ENCODE measurements around the gene ECD. TPM values are rescaled to one million over a fixed set of nuclear protein-coding genes. Genes with fewer than 3 reads are reported as not detected.

Gene ECD
- total RNA-seq, 2 donors from 2014 or later, result 17.1 to 18.2 TPM

DNA sequence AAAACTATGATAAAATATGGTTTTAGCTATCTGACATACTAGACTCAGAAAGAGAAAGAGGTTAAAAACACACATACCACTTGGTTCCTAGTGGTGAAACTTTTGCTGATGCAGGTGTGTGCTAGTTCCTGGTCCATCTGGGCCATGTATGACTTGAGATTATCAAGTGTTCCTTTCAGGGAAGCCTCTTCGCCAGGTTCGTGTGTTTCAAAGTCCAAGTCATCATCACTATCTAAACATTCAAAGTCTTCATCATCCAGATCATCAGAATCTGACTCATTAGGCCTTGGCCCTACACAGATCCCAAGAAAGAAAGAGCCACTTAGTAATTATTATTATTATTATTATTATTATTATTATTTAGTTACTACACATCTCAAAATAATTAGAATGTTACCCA lies 31.2 kb downstream of the ECD start:
- intact Hi-C loops (cut with DNase I), result no loop called here
- TF ChIP-seq, protein P1, sequence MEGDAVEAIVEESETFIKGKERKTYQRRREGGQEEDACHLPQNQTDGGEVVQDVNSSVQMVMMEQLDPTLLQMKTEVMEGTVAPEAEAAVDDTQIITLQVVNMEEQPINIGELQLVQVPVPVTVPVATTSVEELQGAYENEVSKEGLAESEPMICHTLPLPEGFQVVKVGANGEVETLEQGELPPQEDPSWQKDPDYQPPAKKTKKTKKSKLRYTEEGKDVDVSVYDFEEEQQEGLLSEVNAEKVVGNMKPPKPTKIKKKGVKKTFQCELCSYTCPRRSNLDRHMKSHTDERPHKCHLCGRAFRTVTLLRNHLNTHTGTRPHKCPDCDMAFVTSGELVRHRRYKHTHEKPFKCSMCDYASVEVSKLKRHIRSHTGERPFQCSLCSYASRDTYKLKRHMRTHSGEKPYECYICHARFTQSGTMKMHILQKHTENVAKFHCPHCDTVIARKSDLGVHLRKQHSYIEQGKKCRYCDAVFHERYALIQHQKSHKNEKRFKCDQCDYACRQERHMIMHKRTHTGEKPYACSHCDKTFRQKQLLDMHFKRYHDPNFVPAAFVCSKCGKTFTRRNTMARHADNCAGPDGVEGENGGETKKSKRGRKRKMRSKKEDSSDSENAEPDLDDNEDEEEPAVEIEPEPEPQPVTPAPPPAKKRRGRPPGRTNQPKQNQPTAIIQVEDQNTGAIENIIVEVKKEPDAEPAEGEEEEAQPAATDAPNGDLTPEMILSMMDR (IDR thresholded peaks at IDR 0.05), result no peak
- Histone ChIP-seq H3K4me1 (no peaks in the 10 kb centered on the region), H3K36me3 (peaks cover 6% of the 10 kb centered on the region), H3K27ac (no peak overlapping the region), H3K4me3 (no peak overlapping the region), H3K9me3 (no peaks in the 10 kb centered on the region), H3K9ac (ENCODE audit: low read depth in 2 of 2, low read length in 2 of 2) (no peak overlapping the region), H3K27me3 (no peaks in the 10 kb centered on the region)
- DNase-seq, result no peak

DNA sequence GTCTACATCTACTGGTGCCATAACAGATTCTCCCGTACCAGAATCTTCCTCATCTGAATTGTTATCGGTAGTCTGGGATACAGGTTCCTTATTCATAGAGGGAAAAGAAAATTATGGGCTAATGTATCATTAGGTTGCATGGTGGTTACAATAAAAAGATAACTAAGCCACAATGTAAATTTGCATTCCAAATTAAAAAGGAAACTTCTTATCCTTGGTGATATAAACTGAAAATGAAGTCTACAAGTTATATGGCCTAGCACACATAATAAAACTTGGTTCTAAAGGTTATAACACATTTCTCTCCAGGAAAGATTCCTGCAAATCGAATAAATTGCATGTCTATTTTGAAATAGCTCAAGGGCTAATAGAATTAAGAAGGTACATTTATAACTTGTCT lies 33.1 kb downstream of the ECD start:
- H3K9ac ChIP-seq (ENCODE audit: low read depth in 2 of 2, low read length in 2 of 2), result no peak overlapping the region
- no peaks in the 10 kb centered on the region for H3K9me3 ChIP-seq
- no peak overlapping the region for H3K27ac ChIP-seq
- no peaks in the 10 kb centered on the region for H3K27me3 ChIP-seq
- intact Hi-C loops (cut with DNase I), result no loop called here
- no peak overlapping the region for H3K4me3 ChIP-seq
- peaks cover 6% of the 10 kb centered on the region for H3K36me3 ChIP-seq
- no peaks in the 10 kb centered on the region for H3K4me1 ChIP-seq
- TF ChIP-seq, protein P1 (IDR thresholded peaks at IDR 0.05), result no peak
- DNase-seq, result no peak

DNA sequence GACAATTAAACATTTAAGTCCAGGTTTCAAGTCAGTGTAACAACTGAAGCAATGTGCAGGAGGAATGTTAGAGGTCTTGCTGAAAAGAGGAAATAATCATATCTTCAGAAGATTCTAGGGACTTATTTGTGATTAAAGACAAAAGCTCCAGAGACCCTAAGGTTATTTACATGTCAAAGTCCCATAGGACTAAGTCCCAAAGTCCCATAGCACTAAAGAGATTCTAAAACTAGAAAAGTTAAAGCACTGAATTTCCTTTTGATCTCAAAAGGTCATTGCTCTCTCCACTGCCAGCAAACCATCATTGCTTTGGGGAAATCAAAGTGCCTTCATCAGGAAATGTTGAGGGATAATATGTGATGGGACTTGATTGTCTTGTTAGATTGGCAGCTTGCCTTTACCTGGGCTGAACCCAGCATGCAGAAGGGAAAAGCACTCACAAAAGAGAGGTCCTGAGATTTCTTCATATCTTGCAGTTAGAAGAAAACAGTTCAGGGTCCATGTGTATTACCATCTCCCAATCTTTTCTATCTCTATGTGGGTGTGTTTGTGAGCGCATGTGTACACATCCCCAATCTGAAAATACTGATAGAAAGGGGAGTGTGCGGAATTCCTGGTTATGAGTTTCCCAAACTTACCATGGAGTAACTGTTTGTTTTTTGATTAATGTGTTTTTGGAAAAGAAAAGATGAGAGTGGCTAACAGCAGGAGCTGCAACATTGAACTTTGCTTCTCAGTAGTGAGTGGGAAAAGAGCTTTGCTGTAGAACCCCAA lies 35.7 kb downstream of the ECD start:
- no peak overlapping the region for H3K9ac ChIP-seq (ENCODE audit: low read depth in 2 of 2, low read length in 2 of 2)
- no peak for DNase-seq

DNA sequence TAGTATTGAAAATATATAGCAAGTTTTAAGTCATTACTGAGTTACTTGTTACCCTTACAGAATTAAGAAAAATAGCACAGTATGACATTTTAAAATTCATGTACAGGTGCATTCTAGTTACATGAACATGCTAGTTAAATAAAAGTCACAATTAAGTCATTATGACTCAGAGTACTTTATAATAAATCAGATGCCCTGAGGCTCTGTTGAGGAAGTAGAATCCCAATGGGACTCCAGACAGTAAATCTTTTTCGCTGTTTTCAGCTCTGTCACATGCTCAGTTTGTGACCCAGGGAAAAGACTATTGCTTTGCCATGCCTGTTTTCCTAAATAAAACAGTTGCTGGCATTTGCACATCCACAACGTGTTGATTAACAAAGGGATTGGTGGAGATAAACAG lies 36.5 kb downstream of the ECD start:
- no peaks in the 10 kb centered on the region for H3K4me1 ChIP-seq
- H3K9ac ChIP-seq (ENCODE audit: low read depth in 2 of 2, low read length in 2 of 2), result no peak overlapping the region
- no peak for DNase-seq
- H3K9me3 ChIP-seq, result no peaks in the 10 kb centered on the region
- no peaks in the 10 kb centered on the region for H3K36me3 ChIP-seq
- intact Hi-C loops (cut with DNase I), result no loop called here
- H3K4me3 ChIP-seq, result no peak overlapping the region
- TF ChIP-seq, protein P1 (IDR thresholded peaks at IDR 0.05), result no peak
- no peaks in the 10 kb centered on the region for H3K27me3 ChIP-seq
- no peak overlapping the region for H3K27ac ChIP-seq

More for the DNA sequence above, 35.7 kb downstream of the ECD start:
- no peak overlapping the region for H3K27ac ChIP-seq
- no peaks in the 10 kb centered on the region for H3K36me3 ChIP-seq
- H3K4me1 ChIP-seq, result no peaks in the 10 kb centered on the region
- H3K9me3 ChIP-seq, result no peaks in the 10 kb centered on the region
- intact Hi-C loops (cut with DNase I), result no loop called here
- H3K4me3 ChIP-seq, result no peak overlapping the region
- TF ChIP-seq, protein P1 (IDR thresholded peaks at IDR 0.05), result no peak
- H3K27me3 ChIP-seq, result no peaks in the 10 kb centered on the region

DNA sequence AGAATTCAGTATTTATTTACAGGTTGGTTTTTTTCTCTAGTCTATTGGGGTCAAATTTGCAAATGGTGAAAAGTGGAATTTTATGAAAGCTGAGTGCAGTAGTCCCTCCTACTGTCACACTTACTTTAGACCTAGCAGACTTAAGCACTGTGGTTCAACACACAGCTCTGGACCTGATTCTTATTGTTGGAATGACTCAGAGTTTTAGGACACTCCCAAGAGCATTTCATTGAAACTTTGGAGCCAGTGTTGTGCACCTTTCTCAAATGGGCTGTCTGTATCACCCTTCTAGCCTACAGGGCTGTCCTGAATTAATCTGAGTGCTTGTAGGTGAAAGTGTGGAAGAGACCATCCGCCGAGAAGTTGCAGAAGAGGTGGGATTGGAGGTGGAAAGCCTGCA lies 41.5 kb downstream of the ECD start:
- Histone ChIP-seq H3K27ac (no peak overlapping the region), H3K27me3 (no peaks in the 10 kb centered on the region), H3K36me3 (no peaks in the 10 kb centered on the region), H3K9me3 (no peaks in the 10 kb centered on the region), H3K4me1 (no peaks in the 10 kb centered on the region), H3K9ac (ENCODE audit: low read depth in 2 of 2, low read length in 2 of 2) (no peak overlapping the region), H3K4me3 (no peak overlapping the region)
- TF ChIP-seq, protein P1 (IDR thresholded peaks at IDR 0.05), result no peak
- no peak for DNase-seq
- intact Hi-C loops (cut with DNase I), result no loop called here

All from colonic mucosa (tissue), 4 donors.